Measurements from ENCODE around the gene ZBP1.

The ZBP1 gene

GRCh38 chr20:57579898-57580447, 40.3 kb downstream of the ZBP1 start:
- Histone ChIP-seq H3K9me2 (replicated peaks; ENCODE audit: insufficient read depth, low read length) (no peaks in the 10 kb centered on the region), H3K4me1 (ENCODE audit: low read length) (no peaks in the 10 kb centered on the region), H3K9me3 (replicated peaks; ENCODE audit: insufficient read depth, low read length) (no peaks in the 10 kb centered on the region), H3K27ac (ENCODE audit: low read length) (no peak overlapping the region), H3K4me3 (ENCODE audit: low read length) (no peak overlapping the region), H3K36me3 (replicated peaks; ENCODE audit: insufficient read depth, low read length) (no peaks in the 10 kb centered on the region), H3K27me3 (replicated peaks; ENCODE audit: insufficient read depth, low read length) (peaks cover 100% of the 10 kb centered on the region), H3K9ac (ENCODE audit: low read length) (no peak overlapping the region), H3K4me2 (ENCODE audit: low read depth, low read length) (no peak overlapping the region), H3F3A (ENCODE audit: insufficient read depth, low read length) (no peaks in the 10 kb centered on the region), H3K79me2 (ENCODE audit: low read length) (no peaks in the 10 kb centered on the region), H2AFZ (ENCODE audit: low read length) (no peak overlapping the region), H4K20me1 (ENCODE audit: insufficient read depth, low read length) (no peaks in the 10 kb centered on the region)
- peak; percentile 94 for TF ChIP-seq EZH2 (optimal IDR thresholded peaks at IDR 0.05; ENCODE audit: low read depth, low read length)
- TF ChIP-seq, protein P1, sequence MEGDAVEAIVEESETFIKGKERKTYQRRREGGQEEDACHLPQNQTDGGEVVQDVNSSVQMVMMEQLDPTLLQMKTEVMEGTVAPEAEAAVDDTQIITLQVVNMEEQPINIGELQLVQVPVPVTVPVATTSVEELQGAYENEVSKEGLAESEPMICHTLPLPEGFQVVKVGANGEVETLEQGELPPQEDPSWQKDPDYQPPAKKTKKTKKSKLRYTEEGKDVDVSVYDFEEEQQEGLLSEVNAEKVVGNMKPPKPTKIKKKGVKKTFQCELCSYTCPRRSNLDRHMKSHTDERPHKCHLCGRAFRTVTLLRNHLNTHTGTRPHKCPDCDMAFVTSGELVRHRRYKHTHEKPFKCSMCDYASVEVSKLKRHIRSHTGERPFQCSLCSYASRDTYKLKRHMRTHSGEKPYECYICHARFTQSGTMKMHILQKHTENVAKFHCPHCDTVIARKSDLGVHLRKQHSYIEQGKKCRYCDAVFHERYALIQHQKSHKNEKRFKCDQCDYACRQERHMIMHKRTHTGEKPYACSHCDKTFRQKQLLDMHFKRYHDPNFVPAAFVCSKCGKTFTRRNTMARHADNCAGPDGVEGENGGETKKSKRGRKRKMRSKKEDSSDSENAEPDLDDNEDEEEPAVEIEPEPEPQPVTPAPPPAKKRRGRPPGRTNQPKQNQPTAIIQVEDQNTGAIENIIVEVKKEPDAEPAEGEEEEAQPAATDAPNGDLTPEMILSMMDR (IDR thresholded peaks at IDR 0.05; ENCODE audit: low read length): no peak
- no peak for DNase-seq

DNA sequence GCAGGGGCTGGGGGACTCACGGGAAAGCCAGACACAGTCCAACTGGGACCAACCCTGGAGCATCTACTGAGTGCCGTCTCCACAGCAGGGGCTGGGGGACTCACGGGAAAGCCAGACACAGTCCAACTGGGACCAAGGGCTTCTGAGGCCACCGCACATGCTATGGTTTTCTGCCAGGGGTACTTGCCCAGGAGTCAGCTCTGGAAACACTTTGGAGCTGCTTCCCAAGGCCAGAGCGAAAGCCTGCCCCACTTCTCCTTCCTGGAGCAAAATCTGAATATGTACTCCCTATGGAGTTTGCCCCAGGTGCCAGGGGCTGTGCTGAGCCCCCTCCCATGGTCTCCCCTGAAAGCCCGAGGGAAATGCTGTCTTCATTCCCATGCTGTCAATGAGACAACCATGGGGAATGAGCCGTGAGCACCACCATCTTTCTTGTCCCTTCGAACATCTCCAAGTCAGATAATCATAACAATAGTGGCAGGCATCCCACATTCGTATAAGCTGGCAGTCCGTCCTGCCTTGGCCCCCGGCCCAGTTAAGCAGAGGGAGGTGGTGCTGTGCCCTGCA, 40.8 kb downstream of the ZBP1 start:
- TF ChIP-seq, protein P1 (IDR thresholded peaks at IDR 0.05; ENCODE audit: low read length): no peak
- TF ChIP-seq EZH2phosphoT487 (IDR thresholded peaks at IDR 0.05; ENCODE audit: low read length): no peak
- no peak for TF ChIP-seq EZH2 (optimal IDR thresholded peaks at IDR 0.05; ENCODE audit: low read depth, low read length)
- no peak for DNase-seq
- peaks cover 100% of the 10 kb centered on the region for H3K27me3 ChIP-seq (replicated peaks; ENCODE audit: insufficient read depth, low read length)
- H3F3A ChIP-seq (ENCODE audit: insufficient read depth, low read length): no peaks in the 10 kb centered on the region
- H3K4me1 ChIP-seq (ENCODE audit: low read length): no peaks in the 10 kb centered on the region
- H3K9me3 ChIP-seq (replicated peaks; ENCODE audit: insufficient read depth, low read length): no peaks in the 10 kb centered on the region
- H3K27ac ChIP-seq (ENCODE audit: low read length): no peak overlapping the region
- no peaks in the 10 kb centered on the region for H3K79me2 ChIP-seq (ENCODE audit: low read length)
- H3K9me2 ChIP-seq (replicated peaks; ENCODE audit: insufficient read depth, low read length): no peaks in the 10 kb centered on the region
- no peak overlapping the region for H3K4me2 ChIP-seq (ENCODE audit: low read depth, low read length)
- no peak overlapping the region for H3K9ac ChIP-seq (ENCODE audit: low read length)
- H4K20me1 ChIP-seq (ENCODE audit: insufficient read depth, low read length): no peaks in the 10 kb centered on the region
- no peak overlapping the region for H2AFZ ChIP-seq (ENCODE audit: low read length)
- H3K4me3 ChIP-seq (ENCODE audit: low read length): no peak overlapping the region
- H3K36me3 ChIP-seq (replicated peaks; ENCODE audit: insufficient read depth, low read length): no peaks in the 10 kb centered on the region

DNA sequence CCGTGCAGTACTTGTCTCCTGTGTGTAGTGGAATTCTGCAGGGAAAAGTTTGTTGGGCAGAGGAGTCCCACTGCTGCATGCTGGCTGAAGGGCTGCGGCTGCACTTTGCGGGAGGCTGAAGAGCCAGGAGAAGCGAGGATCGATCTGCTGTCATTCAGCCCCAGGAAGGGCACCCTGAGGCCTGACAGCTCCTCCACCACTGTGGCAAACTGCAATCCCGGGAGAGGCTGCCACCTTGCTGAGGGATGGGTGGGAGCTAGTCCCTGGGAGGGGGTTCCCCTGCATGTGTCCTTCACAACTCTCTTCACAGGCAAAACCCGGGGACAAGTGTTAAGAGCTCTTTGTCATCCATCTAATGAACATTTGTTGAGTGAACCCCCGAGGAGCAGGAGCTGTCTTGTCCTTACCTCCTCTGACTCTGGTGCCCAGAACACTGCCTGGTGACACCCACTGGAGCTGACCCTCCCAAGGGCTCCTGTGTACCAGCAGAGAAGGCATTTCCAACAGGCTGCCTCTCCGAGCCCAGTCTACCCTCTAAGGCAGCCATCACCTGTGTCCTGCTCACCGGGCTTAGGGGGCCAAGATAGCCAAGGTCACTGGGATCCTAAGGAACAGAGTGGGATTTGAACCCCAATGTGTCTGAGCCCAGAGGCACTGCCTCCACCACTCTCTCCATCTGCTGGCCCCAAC, 41.6 kb downstream of the ZBP1 start:
- H2AFZ ChIP-seq (ENCODE audit: low read length): no peak overlapping the region
- no peak overlapping the region for H3K4me3 ChIP-seq (ENCODE audit: low read length)
- H4K20me1 ChIP-seq (ENCODE audit: insufficient read depth, low read length): no peaks in the 10 kb centered on the region
- peaks cover 100% of the 10 kb centered on the region for H3K27me3 ChIP-seq (replicated peaks; ENCODE audit: insufficient read depth, low read length)
- H3K9me2 ChIP-seq (replicated peaks; ENCODE audit: insufficient read depth, low read length): no peaks in the 10 kb centered on the region
- no peaks in the 10 kb centered on the region for H3K79me2 ChIP-seq (ENCODE audit: low read length)
- no peaks in the 10 kb centered on the region for H3K4me1 ChIP-seq (ENCODE audit: low read length)
- H3F3A ChIP-seq (ENCODE audit: insufficient read depth, low read length): no peaks in the 10 kb centered on the region
- H3K4me2 ChIP-seq (ENCODE audit: low read depth, low read length): no peak overlapping the region
- H3K9me3 ChIP-seq (replicated peaks; ENCODE audit: insufficient read depth, low read length): no peaks in the 10 kb centered on the region
- H3K36me3 ChIP-seq (replicated peaks; ENCODE audit: insufficient read depth, low read length): no peaks in the 10 kb centered on the region
- no peak for DNase-seq
- no peak overlapping the region for H3K27ac ChIP-seq (ENCODE audit: low read length)
- TF ChIP-seq EZH2 (optimal IDR thresholded peaks at IDR 0.05; ENCODE audit: low read depth, low read length) (no peak), EZH2phosphoT487 (IDR thresholded peaks at IDR 0.05; ENCODE audit: low read length) (no peak)
- H3K9ac ChIP-seq (ENCODE audit: low read length): no peak overlapping the region
